Stimulated activated CD8-positive, alpha-beta memory T cell treated with anti-CD3 and anti-CD28 coated beads, Interleukin-12 subunit alpha, Interleukin-12 subunit beta, amount 100 ng/mL, for 4 hours (primary cell): Measurements from ENCODE around the gene SLC38A5.
"Not testable (repeated sequence)": the region's sequence is repeated elsewhere in the genome, so short reads cannot be mapped to it uniquely, and the experiment has no call there.

Experiments
- DNase-seq: peaks from one replicate; pipeline ENCODE4 v3.0.0-alpha.2; 2020; ENCODE audit warnings: low read depth

The SLC38A5 gene

GRCh38 chrX:48470110-48470832 lies at the start of gene SLC38A5:
SLC38A5 (minus strand) TSS chrX:48470260; CDS start chrX:48467924, 2,336 bp downstream.
- DNase-seq = no peak

DNA sequence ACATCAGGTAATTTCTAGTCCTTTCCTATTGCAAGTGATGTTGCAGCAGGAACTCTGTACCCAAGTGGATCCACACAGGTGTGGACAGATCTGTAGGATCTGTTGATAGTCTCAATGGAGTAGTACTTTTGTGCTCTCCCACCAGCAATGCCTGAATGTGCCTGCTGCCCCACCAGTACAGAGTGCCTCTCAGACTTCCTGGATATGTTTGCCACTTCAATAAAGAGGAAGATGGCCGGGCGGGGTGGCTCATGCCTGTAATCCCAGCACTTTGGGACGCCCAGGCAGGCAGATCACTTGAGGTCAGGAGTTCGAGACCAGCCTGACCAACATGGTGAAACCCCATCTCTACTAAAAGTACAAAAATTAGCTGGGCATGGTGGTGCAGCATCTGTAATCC lies 49.4 kb upstream of the SLC38A5 start:
- DNase-seq = not testable (repeated sequence)

GRCh38 chrX:48516987-48517386 lies 46.9 kb upstream of the SLC38A5 start:
- DNase-seq = no peak

GRCh38 chrX:48516285-48516684 lies 46.2 kb upstream of the SLC38A5 start:
- DNase-seq = no peak

- DNase-seq = no peak
These were observed 45.8 kb upstream of the SLC38A5 start for GRCh38 chrX:48515842-48516241.

DNA sequence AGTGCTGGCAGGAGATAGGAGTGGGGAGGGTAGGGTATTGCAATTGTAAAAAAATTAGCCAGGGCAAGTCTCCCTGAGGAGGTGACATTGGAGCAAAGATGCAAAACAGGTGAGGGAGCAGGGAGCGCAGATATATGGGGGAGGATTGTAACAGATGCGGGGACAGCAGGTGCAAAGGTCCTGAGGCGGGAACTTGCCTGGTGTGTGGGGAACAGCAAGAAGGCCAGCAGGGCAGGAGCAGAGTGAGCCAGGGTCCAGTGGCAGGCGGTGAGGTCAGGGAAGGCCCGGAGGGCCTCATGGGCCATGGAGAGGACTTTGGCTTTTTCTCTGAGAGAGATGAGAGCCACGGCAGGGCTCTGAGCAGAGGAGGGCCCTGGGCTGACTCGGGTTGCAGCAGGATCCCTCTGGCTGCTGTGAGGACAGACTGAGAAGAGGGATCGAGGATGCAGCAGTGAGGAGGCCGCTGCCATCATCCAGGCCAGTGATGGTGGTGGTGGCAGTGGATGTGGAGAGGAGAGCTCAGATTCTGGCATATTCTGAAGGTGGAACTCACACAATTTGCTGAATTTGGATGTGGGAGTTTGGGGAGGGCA lies 44.9 kb upstream of the SLC38A5 start:
- no peak for DNase-seq

GRCh38 chrX:48514126-48514806 lies 44.2 kb upstream of the SLC38A5 start:
- no peak for DNase-seq

GRCh38 chrX:48513670-48514069 lies 43.6 kb upstream of the SLC38A5 start:
- no peak for DNase-seq

DNA sequence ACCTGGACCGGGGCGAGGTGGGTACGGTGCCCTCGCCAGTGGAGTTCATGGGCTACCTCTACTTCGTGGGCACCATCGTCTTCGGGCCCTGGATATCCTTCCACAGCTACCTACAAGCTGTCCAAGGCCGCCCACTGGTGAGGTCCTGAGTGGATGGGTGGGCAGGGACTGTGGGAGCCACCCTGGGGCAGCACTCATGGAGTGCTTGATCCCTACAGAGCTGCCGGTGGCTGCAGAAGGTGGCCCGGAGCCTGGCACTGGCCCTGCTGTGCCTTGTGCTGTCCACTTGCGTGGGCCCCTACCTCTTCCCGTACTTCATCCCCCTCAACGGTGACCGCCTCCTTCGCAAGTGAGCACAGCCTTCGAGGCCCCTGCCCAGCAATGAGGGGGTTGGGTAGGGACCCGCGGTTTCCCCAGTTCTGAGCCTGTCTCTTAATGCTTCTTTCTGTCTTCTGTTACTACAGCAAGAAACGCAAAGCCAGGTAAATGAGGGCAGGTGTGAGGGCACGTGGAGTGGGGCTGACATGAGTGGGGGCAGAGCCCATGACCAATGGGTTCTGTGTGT lies 42.4 kb upstream of the SLC38A5 start:
- no peak for DNase-seq

DNA sequence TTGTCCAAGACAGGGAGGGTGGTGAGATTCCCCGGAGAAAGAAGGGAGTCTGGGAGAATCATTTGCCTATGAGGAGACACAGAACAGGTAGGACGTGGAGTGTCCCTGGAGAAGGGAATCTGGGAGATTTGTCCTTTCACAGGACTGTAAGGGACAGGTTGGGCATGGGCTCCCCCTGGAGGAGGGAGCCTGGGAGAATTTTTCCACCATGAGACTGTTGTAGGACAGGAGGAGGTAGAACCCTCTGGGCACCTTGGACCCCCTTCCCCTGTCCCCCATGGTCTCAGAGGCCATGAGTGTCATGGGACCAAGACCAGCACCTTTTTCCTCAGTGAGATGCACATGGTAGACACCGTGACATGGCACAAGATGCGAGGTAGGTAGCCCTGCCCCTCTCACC lies 41.5 kb upstream of the SLC38A5 start:
- DNase-seq = no peak

- DNase-seq = no peak
These were observed 39.6 kb upstream of the SLC38A5 start for GRCh38 chrX:48509619-48510018.

- DNase-seq = no peak
These were observed 39.2 kb upstream of the SLC38A5 start for GRCh38 chrX:48509245-48509590.

GRCh38 chrX:48508400-48509244 lies 38.6 kb upstream of the SLC38A5 start, which contains the start of gene PORCN:
PORCN (plus strand) TSS chrX:48508992; CDS start chrX:48509821, 829 bp downstream.
- peak; percentile 66 for DNase-seq

DNA sequence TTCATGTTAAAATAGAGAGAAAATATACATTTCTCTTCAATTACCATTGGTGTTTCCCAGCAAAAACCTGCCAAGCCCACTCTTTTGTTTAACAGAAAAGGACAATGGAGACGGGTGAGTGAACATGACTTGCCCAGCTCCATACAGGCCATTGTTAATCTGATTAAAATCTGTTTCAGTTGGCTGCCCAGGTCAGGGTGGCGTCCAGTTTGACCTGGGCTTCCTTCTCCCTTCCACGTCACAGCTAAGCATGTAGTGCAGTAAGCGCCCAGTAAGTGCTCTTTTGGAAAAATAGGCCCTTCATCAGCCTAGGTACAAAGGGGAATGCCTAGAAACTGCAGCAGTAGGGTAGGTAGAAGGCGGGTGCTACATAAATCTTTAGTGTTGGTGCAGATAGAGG lies 37.2 kb upstream of the SLC38A5 start:
- no peak for DNase-seq

DNA sequence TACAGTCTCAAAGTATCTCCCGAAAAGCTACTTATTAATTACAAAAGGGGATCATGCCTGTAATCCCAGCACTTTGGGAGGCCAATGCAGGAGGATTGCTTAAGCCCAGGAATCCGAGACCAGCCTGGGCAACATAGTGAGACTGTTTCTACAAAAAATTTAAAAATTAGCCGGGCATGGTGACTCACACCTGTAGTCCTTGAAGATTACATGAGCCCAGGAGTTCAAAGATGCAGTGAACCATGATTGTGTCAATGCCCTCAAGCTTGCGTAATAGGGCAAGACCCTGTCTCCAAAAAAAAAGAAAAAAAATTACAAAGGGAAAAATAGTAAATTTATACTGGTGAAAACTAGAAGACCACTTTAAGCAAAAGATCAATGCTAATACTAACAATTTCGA lies 35.4 kb upstream of the SLC38A5 start:
- DNase-seq = no peak

GRCh38 chrX:48504261-48504660 lies 34.2 kb upstream of the SLC38A5 start:
- DNase-seq = no peak

DNA sequence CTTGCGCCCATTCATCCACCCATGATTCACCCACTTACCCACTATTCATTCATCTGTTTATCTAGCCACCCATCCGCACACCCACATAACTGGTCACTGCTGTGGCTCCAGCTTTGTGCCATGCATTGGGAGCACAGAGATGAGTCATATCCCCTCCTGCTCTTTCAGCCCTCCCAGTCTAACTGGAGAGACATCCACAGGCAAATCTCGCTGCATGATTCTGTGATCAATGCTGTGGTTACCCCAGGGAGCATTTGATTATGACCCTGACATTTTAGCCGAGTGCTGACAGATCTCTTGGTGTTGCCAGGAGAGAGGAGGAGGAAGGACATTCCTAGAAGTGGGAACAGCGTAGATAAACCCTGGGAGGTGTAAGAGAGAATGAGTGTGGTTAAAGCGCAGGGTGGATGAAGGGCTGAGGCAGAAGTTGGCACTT lies 28.3 kb upstream of the SLC38A5 start:
- DNase-seq = no peak

DNA sequence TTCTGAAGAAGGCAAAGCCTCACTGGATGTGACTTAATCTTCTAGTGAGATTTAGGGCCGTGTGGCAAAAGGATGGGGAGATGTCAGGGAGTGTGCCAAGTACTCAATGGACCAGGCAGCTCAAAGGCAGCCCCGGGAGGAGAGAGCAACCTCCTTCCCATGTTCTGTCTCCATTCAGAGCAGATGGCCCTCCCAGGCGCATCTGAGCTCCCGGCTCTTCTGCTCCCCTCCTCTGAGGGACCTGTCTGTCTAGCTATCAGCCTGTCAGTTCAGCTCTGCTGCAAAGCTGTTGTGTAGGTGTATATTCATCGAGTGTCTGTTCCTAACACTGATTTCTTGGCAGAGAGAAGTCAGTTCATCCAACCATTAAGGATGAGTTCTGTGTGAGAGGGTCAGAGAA lies 27.8 kb upstream of the SLC38A5 start:
- DNase-seq = no peak

GRCh38 chrX:48496660-48497059 lies 26.6 kb upstream of the SLC38A5 start:
- no peak for DNase-seq

- DNase-seq = no peak
These were observed 23.9 kb upstream of the SLC38A5 start for GRCh38 chrX:48493890-48494364.

DNA sequence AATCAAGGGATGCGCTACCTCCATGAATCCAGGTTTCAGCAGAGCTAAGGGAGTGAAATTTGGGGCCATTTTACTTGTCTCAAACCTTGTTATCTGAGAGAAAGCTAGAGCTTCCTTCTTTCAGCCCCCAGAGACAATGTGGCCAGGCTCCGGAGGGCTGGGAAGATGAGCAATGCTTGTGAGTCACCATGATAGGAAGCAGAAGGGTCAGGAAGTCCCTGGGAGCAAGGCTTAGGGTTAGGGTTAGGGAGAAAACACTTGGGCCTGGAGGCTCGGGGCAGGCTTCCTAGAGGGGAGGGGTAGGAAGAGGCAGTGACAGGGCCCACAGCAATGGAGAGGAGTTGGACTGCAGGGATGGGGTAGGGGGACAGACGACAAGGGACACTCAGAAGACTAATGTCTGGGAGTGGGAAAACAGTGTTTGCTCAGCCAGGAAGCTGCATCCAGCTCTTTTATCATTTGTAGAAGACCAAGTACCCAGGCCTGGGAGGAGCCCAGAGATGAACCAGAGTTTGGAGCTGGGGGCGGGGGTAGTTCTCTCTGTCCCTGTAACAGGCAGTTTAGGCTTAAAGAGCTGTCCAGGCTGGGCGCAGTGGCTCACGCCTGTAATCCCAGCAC lies 22.3 kb upstream of the SLC38A5 start:
- DNase-seq = no peak
